GM21529 (cell line): ENCODE data around the gene CFAP99.

Experiments
- ATAC-seq: cut with Tn5 transposase; IDR thresholded peaks from one replicate; pipeline ENCODE4 v1.9.1; 2021; ENCODE audit not compliant: unreplicated experiment

The CFAP99 gene

GRCh38 chr4:2390146-2390545, 28.6 kb upstream of the CFAP99 start:
- no peak for ATAC-seq

- ATAC-seq, result no peak
These were observed 27.9 kb upstream of the CFAP99 start for GRCh38 chr4:2390784-2391421.

- ATAC-seq, result no peak
These were observed 25.1 kb upstream of the CFAP99 start for GRCh38 chr4:2393353-2394270.

GRCh38 chr4:2394528-2394927, 24.2 kb upstream of the CFAP99 start:
- no peak for ATAC-seq

- no peak for ATAC-seq
These were observed 23.7 kb upstream of the CFAP99 start for GRCh38 chr4:2395038-2395437.

GRCh38 chr4:2395584-2395983, 23.2 kb upstream of the CFAP99 start:
- no peak for ATAC-seq

- no peak for ATAC-seq
These were observed 21.9 kb upstream of the CFAP99 start for GRCh38 chr4:2396781-2397368.

- ATAC-seq, result no peak
These were observed 21.0 kb upstream of the CFAP99 start for GRCh38 chr4:2397596-2398379.

- no peak for ATAC-seq
These were observed 19.5 kb upstream of the CFAP99 start for GRCh38 chr4:2399216-2399615.

GRCh38 chr4:2399631-2400190, 19.0 kb upstream of the CFAP99 start:
- ATAC-seq, result no peak

- no peak for ATAC-seq
These were observed 17.7 kb upstream of the CFAP99 start for GRCh38 chr4:2400841-2401609.

GRCh38 chr4:2401610-2401983, 17.2 kb upstream of the CFAP99 start:
- ATAC-seq, result no peak

- no peak for ATAC-seq
These were observed 16.5 kb upstream of the CFAP99 start for GRCh38 chr4:2402048-2402842.

GRCh38 chr4:2402941-2403340, 15.8 kb upstream of the CFAP99 start:
- no peak for ATAC-seq

- ATAC-seq, result no peak
These were observed 12.3 kb upstream of the CFAP99 start for GRCh38 chr4:2406406-2406805.

GRCh38 chr4:2406920-2407319, 11.8 kb upstream of the CFAP99 start:
- no peak for ATAC-seq

GRCh38 chr4:2407991-2408342, 10.8 kb upstream of the CFAP99 start:
- no peak for ATAC-seq

GRCh38 chr4:2408401-2408958, 10.3 kb upstream of the CFAP99 start:
- ATAC-seq, result no peak

GRCh38 chr4:2408976-2409375, 9.8 kb upstream of the CFAP99 start:
- no peak for ATAC-seq
